GM12873 (cell line): ENCODE results near the gene CREB3L4.

Experiments
- TF ChIP-seq, protein P1 (sequence below): IDR thresholded peaks from 2 replicates; pipeline ENCODE4 v1.5.1; 2012; ENCODE audit warnings: low read depth, mild to moderate bottlenecking, moderate library complexity, low read length, control low read depth; ENCODE audit not compliant: insufficient read depth; ENCODE audit errors: missing control alignments

CREB3L4 gene

GRCh38 chr1:153985941-153986761 lies 18.4 kb downstream of the CREB3L4 start, which contains the start of gene RAB13:
Gene RAB13, minus strand, starts transcription at chr1:153986339. Its CDS starts 103 bp downstream, at chr1:153986236.
- TF ChIP-seq, protein P1, sequence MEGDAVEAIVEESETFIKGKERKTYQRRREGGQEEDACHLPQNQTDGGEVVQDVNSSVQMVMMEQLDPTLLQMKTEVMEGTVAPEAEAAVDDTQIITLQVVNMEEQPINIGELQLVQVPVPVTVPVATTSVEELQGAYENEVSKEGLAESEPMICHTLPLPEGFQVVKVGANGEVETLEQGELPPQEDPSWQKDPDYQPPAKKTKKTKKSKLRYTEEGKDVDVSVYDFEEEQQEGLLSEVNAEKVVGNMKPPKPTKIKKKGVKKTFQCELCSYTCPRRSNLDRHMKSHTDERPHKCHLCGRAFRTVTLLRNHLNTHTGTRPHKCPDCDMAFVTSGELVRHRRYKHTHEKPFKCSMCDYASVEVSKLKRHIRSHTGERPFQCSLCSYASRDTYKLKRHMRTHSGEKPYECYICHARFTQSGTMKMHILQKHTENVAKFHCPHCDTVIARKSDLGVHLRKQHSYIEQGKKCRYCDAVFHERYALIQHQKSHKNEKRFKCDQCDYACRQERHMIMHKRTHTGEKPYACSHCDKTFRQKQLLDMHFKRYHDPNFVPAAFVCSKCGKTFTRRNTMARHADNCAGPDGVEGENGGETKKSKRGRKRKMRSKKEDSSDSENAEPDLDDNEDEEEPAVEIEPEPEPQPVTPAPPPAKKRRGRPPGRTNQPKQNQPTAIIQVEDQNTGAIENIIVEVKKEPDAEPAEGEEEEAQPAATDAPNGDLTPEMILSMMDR = no peak

- TF ChIP-seq, protein P1 = no peak
Observed at GRCh38 chr1:153987621-153988020, 19.9 kb downstream of the CREB3L4 start.

DNA sequence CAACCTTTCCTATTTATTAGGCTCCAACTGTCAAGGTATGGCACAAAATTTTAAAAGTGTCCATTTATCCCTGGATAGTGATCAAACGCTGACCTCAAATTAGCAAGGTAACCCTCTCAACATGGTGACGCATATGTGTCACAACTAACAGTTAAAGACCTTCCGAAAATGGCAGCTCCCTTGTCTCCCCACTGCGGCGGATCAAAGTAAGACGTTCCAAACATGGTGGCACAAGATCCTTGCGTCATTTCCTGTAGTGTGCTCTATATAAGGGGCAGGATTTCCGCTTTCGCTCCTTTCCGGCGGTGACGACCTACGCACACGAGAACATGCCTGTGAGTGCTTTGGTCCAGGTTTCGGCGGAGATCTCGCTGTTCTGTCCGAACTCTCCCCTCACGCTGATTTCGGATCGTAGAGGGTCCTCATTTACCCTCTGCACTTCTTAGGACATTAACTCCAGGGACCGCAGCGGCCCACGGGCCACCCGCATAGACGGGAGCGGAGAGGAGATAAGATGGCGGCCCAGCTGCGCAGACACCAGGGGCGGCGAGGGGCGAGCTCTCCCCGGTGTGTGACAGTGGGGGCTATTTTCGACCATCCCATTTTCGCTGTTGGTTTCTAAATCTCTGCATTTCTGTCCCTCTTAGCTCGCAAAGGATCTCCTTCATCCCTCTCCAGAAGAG lies 22.9 kb downstream of the CREB3L4 start, which contains the start of gene RPS27:
Gene RPS27, plus strand, starts transcription at position 295 of the 683 bp plus-strand sequence. Its CDS starts 35 bp downstream, at position 330.
- TF ChIP-seq, protein P1 = no peak

DNA sequence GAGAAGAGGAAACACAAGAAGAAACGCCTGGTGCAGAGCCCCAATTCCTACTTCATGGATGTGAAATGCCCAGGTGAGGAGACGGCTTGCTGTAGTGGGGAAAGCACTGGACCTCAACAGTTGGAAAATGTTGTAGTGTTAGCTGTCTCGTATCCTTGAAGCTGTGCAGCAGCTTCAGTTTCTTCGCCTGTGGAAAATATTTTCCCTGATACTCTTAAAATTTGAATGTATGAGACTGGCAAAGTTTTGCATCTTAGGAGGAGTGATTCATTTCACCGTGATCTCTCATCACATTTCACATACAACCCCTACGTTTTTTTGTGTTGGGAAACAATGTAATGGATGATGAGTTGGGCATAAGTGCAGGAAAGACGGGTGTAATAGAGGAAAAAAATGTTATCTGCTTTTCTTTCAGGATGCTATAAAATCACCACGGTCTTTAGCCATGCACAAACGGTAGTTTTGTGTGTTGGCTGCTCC lies 23.5 kb downstream of the CREB3L4 start:
- TF ChIP-seq, protein P1 = no peak

DNA sequence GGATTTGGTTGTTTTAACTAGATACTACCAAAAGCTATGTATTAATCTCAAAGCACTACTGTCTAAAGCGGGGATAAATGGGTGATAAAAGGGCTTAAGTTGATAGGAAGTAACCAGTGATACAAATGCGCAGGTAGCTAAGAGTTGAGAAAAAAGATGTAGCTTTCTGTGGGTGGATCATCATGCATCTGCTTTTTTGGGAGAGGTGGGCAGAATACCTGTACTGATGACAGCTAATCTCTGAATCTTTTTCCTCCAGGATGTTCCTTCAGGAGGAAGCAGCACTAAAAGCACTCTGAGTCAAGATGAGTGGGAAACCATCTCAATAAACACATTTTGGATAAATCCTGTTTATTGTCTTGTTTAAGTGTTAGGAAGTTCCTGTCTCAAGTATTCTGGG lies 24.1 kb downstream of the CREB3L4 start:
- TF ChIP-seq, protein P1 = no peak

DNA sequence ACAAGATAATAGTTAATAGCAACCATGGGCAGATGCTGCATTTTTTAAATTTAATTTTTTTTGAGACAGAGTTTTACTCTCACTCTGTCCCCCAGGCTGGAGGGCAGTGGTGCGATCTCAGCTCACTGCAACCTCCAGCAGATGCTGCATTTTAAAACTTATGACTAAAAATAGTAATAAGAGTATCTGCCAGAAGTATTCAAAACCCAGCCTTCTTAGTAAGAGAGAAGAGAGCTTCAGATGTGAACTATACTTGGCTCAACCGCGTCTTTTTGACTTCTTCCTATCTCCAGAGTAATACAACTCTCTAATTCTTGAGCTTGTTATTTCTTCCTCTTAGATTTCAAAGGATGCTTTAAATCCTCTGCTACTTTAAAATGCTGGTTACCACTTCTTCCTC lies 27.5 kb downstream of the CREB3L4 start:
- TF ChIP-seq, protein P1 = no peak

DNA sequence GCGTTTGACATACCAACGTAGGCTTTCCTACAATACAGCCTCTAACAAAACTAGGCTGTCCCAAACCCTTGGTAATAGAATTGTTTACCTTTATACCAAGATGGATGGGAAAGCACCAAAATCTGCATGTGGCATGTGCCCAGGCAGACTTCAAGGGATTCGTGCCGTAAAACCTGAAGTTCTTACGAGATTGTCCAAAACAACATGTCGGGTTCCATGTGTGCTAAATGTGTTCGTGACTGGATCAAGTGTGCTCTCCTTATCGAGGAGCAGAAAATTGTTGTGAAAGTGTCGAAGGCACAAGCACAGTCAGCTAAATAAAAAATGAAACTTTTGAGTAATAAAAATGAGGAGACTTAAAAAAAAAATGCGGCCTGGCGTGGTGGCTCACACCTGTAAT lies 27.9 kb downstream of the CREB3L4 start:
- TF ChIP-seq, protein P1 = no peak
